ENCODE measurements around the gene DNAJC12.

Gene DNAJC12

GRCh38 chr10:67837541-67838314 lies at the start of gene DNAJC12:
Gene DNAJC12, minus strand, starts transcription at chr10:67838188. Its CDS starts 177 bp downstream, at chr10:67838011.
- H3K4me2 ChIP-seq (ENCODE audit: low read length) = peak within 1 kb of the TSS; percentile 28
- no peak within 1 kb of the TSS for H3K27ac ChIP-seq (ENCODE audit: low read length)
- H3K4me1 ChIP-seq (ENCODE audit: low read length) = no peaks in the 10 kb centered on the region
- no peaks in the 10 kb centered on the region for H3K9me3 ChIP-seq (ENCODE audit: insufficient read depth, low read length)
- TF ChIP-seq, protein P1, sequence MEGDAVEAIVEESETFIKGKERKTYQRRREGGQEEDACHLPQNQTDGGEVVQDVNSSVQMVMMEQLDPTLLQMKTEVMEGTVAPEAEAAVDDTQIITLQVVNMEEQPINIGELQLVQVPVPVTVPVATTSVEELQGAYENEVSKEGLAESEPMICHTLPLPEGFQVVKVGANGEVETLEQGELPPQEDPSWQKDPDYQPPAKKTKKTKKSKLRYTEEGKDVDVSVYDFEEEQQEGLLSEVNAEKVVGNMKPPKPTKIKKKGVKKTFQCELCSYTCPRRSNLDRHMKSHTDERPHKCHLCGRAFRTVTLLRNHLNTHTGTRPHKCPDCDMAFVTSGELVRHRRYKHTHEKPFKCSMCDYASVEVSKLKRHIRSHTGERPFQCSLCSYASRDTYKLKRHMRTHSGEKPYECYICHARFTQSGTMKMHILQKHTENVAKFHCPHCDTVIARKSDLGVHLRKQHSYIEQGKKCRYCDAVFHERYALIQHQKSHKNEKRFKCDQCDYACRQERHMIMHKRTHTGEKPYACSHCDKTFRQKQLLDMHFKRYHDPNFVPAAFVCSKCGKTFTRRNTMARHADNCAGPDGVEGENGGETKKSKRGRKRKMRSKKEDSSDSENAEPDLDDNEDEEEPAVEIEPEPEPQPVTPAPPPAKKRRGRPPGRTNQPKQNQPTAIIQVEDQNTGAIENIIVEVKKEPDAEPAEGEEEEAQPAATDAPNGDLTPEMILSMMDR (IDR thresholded peaks at IDR 0.05; ENCODE audit: low read depth, low read length) = no peak
- TF ChIP-seq EZH2phosphoT487 (IDR thresholded peaks at IDR 0.05; ENCODE audit: low read depth) = no peak
- no peak within 1 kb of the TSS for H3K9ac ChIP-seq (ENCODE audit: low read length)
- 0 out of 2 replicates have a peak within 1 kb of the TSS, but pooled peaks have one; percentile 26 for H3K4me3 ChIP-seq (ENCODE audit: low read length)
- H2AFZ ChIP-seq (ENCODE audit: low read depth, low read length) = peak within 1 kb of the TSS; percentile 83
- no peaks in the 10 kb centered on the region for H3K27me3 ChIP-seq (ENCODE audit: low read depth, low read length)
- no peaks in the 10 kb centered on the region for H4K20me1 ChIP-seq (ENCODE audit: insufficient read depth, low read length)
- no peaks in the 10 kb centered on the region for H3K36me3 ChIP-seq (replicated peaks; ENCODE audit: low read depth, low read length)
- H3K79me2 ChIP-seq (ENCODE audit: low read length) = no peaks in the 10 kb centered on the region

DNA sequence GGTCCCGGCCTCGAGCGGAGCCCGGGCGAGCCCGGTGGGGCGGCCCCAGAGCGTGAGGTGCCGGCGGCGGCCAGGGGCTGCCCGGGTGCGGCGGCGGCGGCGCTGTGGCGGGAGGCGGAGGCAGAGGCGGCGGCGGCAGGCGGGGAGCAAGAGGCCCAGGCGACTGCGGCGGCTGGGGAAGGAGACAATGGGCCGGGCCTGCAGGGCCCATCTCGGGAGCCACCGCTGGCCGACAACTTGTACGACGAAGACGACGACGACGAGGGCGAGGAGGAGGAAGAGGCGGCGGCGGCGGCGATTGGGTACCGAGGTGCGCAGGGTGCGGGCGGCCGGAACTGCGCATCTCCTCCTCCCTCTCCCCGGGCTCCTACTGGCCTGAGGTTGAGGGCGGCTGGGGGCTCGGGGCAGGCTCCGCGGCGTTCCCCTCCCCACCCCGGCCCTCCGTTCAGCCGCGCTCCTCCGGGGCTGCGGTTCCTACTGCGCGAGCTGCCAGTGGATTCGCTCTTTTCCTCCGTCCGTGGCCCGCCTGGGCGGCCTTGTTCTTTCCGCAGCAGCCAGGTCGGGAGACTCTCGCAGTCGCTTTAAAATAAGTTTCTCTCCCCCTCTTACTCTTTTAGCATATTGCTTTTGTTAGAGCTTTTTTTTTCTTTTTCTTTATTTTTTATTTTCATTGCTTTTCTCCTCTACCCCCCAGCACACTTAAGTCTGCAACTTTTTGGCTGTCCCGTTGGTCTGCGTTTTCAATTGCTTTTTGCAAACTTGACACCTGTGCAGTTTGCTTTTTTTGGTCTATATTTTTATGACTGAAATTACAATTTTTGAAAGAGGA lies 47.1 kb upstream of the DNAJC12 start:
- Histone ChIP-seq H3K4me1 (ENCODE audit: low read length) (peaks cover 6% of the 10 kb centered on the region), H3K9me3 (ENCODE audit: insufficient read depth, low read length) (no peaks in the 10 kb centered on the region), H4K20me1 (ENCODE audit: insufficient read depth, low read length) (peaks cover 4% of the 10 kb centered on the region; the same call in 1 of the 2 replicates), H3K4me2 (ENCODE audit: low read length) (peak overlapping the region; percentile 79), H3K27ac (ENCODE audit: low read length) (peak overlapping the region; percentile 71), H3K27me3 (ENCODE audit: low read depth, low read length) (no peaks in the 10 kb centered on the region), H3K79me2 (ENCODE audit: low read length) (peaks cover 29% of the 10 kb centered on the region), H3K9ac (ENCODE audit: low read length) (peak overlapping the region; percentile 71), H3K36me3 (replicated peaks; ENCODE audit: low read depth, low read length) (peaks cover 22% of the 10 kb centered on the region), H3K4me3 (ENCODE audit: low read length) (peak overlapping the region; percentile 99), H2AFZ (ENCODE audit: low read depth, low read length) (peak overlapping the region; percentile 20; the same call in 1 of the 2 replicates)
- TF ChIP-seq, protein P1 (IDR thresholded peaks at IDR 0.05; ENCODE audit: low read depth, low read length) = no peak
- no peak for TF ChIP-seq EZH2phosphoT487 (IDR thresholded peaks at IDR 0.05; ENCODE audit: low read depth)

DNA sequence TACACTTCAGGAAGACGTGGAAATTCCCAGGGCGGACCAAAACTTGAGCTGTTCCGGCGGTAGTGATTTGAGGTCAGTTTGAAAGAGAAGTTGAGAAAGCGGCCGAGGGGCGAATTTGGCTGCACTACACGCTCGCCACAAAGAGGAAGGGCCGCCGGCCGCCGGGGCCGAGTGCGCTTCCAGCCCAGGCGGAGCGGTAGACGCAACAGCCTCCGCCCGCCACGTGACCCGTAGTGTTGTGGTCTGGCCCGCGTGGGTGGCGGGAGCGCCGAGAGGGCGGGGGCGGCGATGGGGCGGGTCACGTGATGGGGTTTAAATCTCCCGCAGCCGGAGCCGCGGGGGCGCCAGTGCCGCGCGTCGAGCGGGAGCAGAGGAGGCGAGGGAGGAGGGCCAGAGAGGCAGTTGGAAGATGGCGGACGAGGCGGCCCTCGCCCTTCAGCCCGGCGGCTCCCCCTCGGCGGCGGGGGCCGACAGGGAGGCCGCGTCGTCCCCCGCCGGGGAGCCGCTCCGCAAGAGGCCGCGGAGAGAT lies 46.4 kb upstream of the DNAJC12 start, which contains the start of gene SIRT1:
SIRT1 (plus strand) TSS at position 344 of the 529 bp plus-strand sequence; CDS start at position 410, 66 bp downstream.
- Histone ChIP-seq H3K4me1 (ENCODE audit: low read length) (peaks cover 6% of the 10 kb centered on the region), H3K9ac (ENCODE audit: low read length) (peak within 1 kb of the TSS; percentile 78), H3K36me3 (replicated peaks; ENCODE audit: low read depth, low read length) (peaks cover 18% of the 10 kb centered on the region), H2AFZ (ENCODE audit: low read depth, low read length) (peak within 1 kb of the TSS; percentile 97), H3K79me2 (ENCODE audit: low read length) (peaks cover 29% of the 10 kb centered on the region), H3K4me2 (ENCODE audit: low read length) (peak within 1 kb of the TSS; percentile 93), H4K20me1 (ENCODE audit: insufficient read depth, low read length) (peaks cover 4% of the 10 kb centered on the region; the same call in 1 of the 2 replicates), H3K4me3 (ENCODE audit: low read length) (peak within 1 kb of the TSS; percentile 99), H3K9me3 (ENCODE audit: insufficient read depth, low read length) (no peaks in the 10 kb centered on the region), H3K27ac (ENCODE audit: low read length) (peak within 1 kb of the TSS; percentile 71), H3K27me3 (ENCODE audit: low read depth, low read length) (no peaks in the 10 kb centered on the region)
- TF ChIP-seq, protein P1 (IDR thresholded peaks at IDR 0.05; ENCODE audit: low read depth, low read length) = no peak
- TF ChIP-seq EZH2phosphoT487 (IDR thresholded peaks at IDR 0.05; ENCODE audit: low read depth) = no peak
